Measurements from ENCODE around the gene KIF1B. TPM values are rescaled to one million over a fixed set of nuclear protein-coding genes. Genes with fewer than 3 reads are reported as not detected.

Gene KIF1B
- total RNA-seq, 1 experiment from 2014 or later, result 57.7 TPM

DNA sequence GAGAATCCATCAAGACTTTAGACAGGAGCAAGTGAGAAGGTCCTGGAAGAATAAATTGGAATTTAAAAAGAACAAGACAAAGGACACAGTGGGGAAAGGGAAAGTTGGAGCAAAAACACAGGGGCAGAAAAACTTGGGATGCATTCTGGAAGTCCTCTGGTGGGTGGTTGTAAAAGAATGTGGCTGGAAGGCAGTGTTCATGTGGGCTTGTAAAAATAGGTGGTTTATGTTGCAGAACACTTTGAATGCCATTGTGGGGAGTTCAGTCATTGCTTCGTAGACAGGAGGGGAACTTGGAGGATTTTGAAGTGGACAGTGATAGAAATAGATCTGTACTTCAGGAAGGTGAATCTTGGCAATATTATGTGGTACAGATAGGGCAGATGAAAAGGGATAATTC lies 15.2 kb downstream of the KIF1B start:
- no peaks in the 10 kb centered on the region for H3K9me3 ChIP-seq (ENCODE audit: control insufficient read depth, low read depth, low read length)
- no peak overlapping the region for H2BK5ac ChIP-seq (ENCODE audit: insufficient read length, low read length)
- H3K27me3 Mint-ChIP-seq (ENCODE audit: low read depth), result no peaks in the 10 kb centered on the region
- peaks cover 7 to 8% of the 10 kb centered on the region in 2 experiments for H3K4me1 Mint-ChIP-seq
- no peak overlapping the region for H3K23ac ChIP-seq (ENCODE audit: insufficient read length, low read depth, low read length)
- no peaks in the 10 kb centered on the region for H3K4me1 ChIP-seq (ENCODE audit: insufficient read depth, low read length)
- no peak overlapping the region for H3T11ph ChIP-seq (ENCODE audit: low read length)
- TF ChIP-seq, protein P1, sequence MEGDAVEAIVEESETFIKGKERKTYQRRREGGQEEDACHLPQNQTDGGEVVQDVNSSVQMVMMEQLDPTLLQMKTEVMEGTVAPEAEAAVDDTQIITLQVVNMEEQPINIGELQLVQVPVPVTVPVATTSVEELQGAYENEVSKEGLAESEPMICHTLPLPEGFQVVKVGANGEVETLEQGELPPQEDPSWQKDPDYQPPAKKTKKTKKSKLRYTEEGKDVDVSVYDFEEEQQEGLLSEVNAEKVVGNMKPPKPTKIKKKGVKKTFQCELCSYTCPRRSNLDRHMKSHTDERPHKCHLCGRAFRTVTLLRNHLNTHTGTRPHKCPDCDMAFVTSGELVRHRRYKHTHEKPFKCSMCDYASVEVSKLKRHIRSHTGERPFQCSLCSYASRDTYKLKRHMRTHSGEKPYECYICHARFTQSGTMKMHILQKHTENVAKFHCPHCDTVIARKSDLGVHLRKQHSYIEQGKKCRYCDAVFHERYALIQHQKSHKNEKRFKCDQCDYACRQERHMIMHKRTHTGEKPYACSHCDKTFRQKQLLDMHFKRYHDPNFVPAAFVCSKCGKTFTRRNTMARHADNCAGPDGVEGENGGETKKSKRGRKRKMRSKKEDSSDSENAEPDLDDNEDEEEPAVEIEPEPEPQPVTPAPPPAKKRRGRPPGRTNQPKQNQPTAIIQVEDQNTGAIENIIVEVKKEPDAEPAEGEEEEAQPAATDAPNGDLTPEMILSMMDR (conservative IDR thresholded peaks at IDR 0.05), result no peak
- no peak overlapping the region for H3K56ac ChIP-seq (ENCODE audit: insufficient read length, low read depth, low read length)
- H3K9ac ChIP-seq (ENCODE audit: extremely low read depth, insufficient read length, low read length), result no peak overlapping the region
- no peak overlapping the region for H4K5ac ChIP-seq (ENCODE audit: insufficient read length, low read depth, low read length)
- no peak overlapping the region for H3K14ac ChIP-seq (ENCODE audit: insufficient read depth, low read length)
- WGBS (ENCODE audit: extremely low coverage, insufficient read length, low lambda C conversion rate), result no CpG with 5 or more reads among the region's 1 CpG
- H2BK20ac ChIP-seq (ENCODE audit: low read depth, low read length, poor library complexity, severe bottlenecking), result no peak overlapping the region
- peaks cover 4 to 14% (median 14%) of the 10 kb centered on the region in 3 experiments; a peak in 4 of 7 replicates for H3K36me3 Mint-ChIP-seq (ENCODE audit: insufficient read depth in 1 of 3, low read depth in 3 of 3)
- no peak overlapping the region for H3K18ac ChIP-seq (ENCODE audit: insufficient read length, low read depth, low read length)
- H3K27ac ChIP-seq (ENCODE audit: insufficient read length, low read depth, low read length), result no peak overlapping the region
- no peak overlapping the region for H2AFZ ChIP-seq (ENCODE audit: low read length)
- H2AK5ac ChIP-seq (ENCODE audit: insufficient read length, low read length), result no peak overlapping the region
- no peak overlapping the region for H3K4me3 Mint-ChIP-seq
- peak overlapping the region in 1 of 3 experiments; percentile 52; a peak in 1 of 7 replicates for H3K27ac Mint-ChIP-seq
- no peak overlapping the region for H2BK120ac ChIP-seq (ENCODE audit: low read depth, low read length, poor library complexity, severe bottlenecking)
- no peak overlapping the region for H2BK15ac ChIP-seq (ENCODE audit: low read depth, low read length)
- H3K9me3 Mint-ChIP-seq, result peaks cover 4 to 12% of the 10 kb centered on the region in 2 experiments
- H3K27me3 ChIP-seq (ENCODE audit: insufficient read depth, low read length), result no peaks in the 10 kb centered on the region
- no peak overlapping the region for H4K91ac ChIP-seq (ENCODE audit: insufficient read length, low read depth, low read length)
- no peaks in the 10 kb centered on the region for H3K23me2 ChIP-seq (ENCODE audit: insufficient read length, low read depth, low read length, poor library complexity, severe bottlenecking)
- H2BK12ac ChIP-seq (ENCODE audit: insufficient read length, low read depth, low read length), result no peak overlapping the region
- DNase-seq, result no peak
- H4K20me1 ChIP-seq (ENCODE audit: control insufficient read depth, insufficient read depth, insufficient read length), result no peaks in the 10 kb centered on the region
- H3K4me2 ChIP-seq (ENCODE audit: insufficient read depth, insufficient read length, low read length), result no peak overlapping the region
- peaks cover 8% of the 10 kb centered on the region for H3K79me1 ChIP-seq (ENCODE audit: insufficient read depth, low read depth, low read length, poor library complexity, severe bottlenecking)
- H4K8ac ChIP-seq (replicated peaks; ENCODE audit: insufficient read length, low read depth, low read length), result no peak overlapping the region
- H3K4ac ChIP-seq (ENCODE audit: low read depth, low read length), result no peak overlapping the region
- peaks cover 22% of the 10 kb centered on the region; the same call in 1 of the 2 replicates for H3K79me2 ChIP-seq (ENCODE audit: insufficient read depth, low read length)
